ENCODE measurements around the gene SEL1L2.

The SEL1L2 gene

GRCh38 chr20:13863244-13863643 is 127.2 kb downstream of the SEL1L2 start:
- CTCF ChIA-PET: no interaction called here
- no peaks in the 10 kb centered on the region for H3K9me3 ChIP-seq (ENCODE audit: control insufficient read depth, insufficient read depth, low read depth, low read length)
- H3K4me3 ChIP-seq (ENCODE audit: low read depth, low read length): no peak overlapping the region
- POLR2A ChIA-PET: no interaction called here
- TF ChIP-seq YY2 (tag by site-specific recombination; IDR thresholded peaks at IDR 0.05) (no peak), ZBTB7A (tag by site-specific recombination; IDR thresholded peaks at IDR 0.05; ENCODE audit: low read depth) (no peak), ZNF184 (tag by site-specific recombination; IDR thresholded peaks at IDR 0.05) (no peak), ZNF112 (tag by site-specific recombination; IDR thresholded peaks at IDR 0.05) (no peak), GFI1B (tag by site-specific recombination; IDR thresholded peaks at IDR 0.05) (no peak), ZNF610 (tag by site-specific recombination; IDR thresholded peaks at IDR 0.05; ENCODE audit: borderline replicate concordance) (no peak), ZNF292 (tag by site-specific recombination; IDR thresholded peaks at IDR 0.05; ENCODE audit: borderline replicate concordance, low read depth) (no peak), ZNF202 (tag by site-specific recombination; IDR thresholded peaks at IDR 0.05; ENCODE audit: borderline replicate concordance) (no peak), ZNF624 (tag by site-specific recombination; IDR thresholded peaks at IDR 0.05) (no peak), BCL6B (tag by site-specific recombination; IDR thresholded peaks at IDR 0.05) (no peak), TCF7L2 (IDR thresholded peaks at IDR 0.05; ENCODE audit: borderline replicate concordance, low read depth, low read length) (no peak), PRDM2 (tag by site-specific recombination; IDR thresholded peaks at IDR 0.05; ENCODE audit: borderline replicate concordance) (no peak), ZNF10 (tag by site-specific recombination; IDR thresholded peaks at IDR 0.05) (no peak), CTCF (tag by site-specific recombination; IDR thresholded peaks at IDR 0.05) (no peak), ZNF596 (tag by site-specific recombination; IDR thresholded peaks at IDR 0.05) (no peak), ZBTB6 (tag by site-specific recombination; IDR thresholded peaks at IDR 0.05) (no peak), ZNF302 (tag by site-specific recombination; IDR thresholded peaks at IDR 0.05; ENCODE audit: low read depth) (no peak), ZNF670 (tag by site-specific recombination; IDR thresholded peaks at IDR 0.05; ENCODE audit: low read depth) (no peak)
- no peaks in the 10 kb centered on the region for H3K4me1 ChIP-seq (ENCODE audit: control insufficient read depth, insufficient read depth, low read length)
- H3K36me3 ChIP-seq (ENCODE audit: control insufficient read depth in 2 of 2, insufficient read depth in 1 of 2, low read length in 2 of 2): no peaks in the 10 kb centered on the region
- H3K27ac ChIP-seq (ENCODE audit: extremely low read depth, low read depth, low read length): no peak overlapping the region
